Stimulated activated CD4-positive, alpha-beta T cell treated with anti-CD3 and anti-CD28 coated beads, TNF-alpha, amount 100 ng/mL, for 1 hour (primary cell): ENCODE results near the gene ACY1.
"Not testable (repeated sequence)": the region's sequence is repeated elsewhere in the genome, so short reads cannot be mapped to it uniquely, and the experiment has no call there.

Experiments used
- DNase-seq, 3 donors: peaks; one replicate each; pipeline ENCODE4 v3.0.0-alpha.2; 2020; ENCODE audit warnings: low read depth in 3 of 3, low spot score in 1 of 3

Gene ACY1

DNA sequence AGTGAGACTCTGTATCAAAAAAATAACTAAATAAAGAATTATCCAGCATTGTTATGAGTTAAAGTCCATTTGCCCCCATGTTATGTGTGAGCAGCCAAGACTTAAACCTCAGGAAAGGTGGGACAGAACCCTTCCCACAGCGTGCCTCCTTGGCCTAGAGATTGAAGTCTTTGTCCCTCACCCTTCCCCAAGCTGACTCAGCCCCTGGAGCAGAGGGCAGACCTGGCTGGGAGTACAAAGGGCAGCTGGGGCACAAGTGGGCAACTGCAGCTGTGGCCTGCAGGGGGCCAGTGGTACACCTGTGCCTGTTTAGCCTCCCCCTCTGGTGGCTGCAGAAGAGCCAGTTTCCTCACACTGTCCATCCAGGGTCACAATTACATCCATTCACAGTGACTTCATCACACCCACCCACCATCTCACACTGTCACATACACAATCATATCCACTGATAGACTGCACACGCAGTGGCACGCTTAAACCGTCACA is 940 bp upstream of the ACY1 start:
- DNase-seq = no peak

DNA sequence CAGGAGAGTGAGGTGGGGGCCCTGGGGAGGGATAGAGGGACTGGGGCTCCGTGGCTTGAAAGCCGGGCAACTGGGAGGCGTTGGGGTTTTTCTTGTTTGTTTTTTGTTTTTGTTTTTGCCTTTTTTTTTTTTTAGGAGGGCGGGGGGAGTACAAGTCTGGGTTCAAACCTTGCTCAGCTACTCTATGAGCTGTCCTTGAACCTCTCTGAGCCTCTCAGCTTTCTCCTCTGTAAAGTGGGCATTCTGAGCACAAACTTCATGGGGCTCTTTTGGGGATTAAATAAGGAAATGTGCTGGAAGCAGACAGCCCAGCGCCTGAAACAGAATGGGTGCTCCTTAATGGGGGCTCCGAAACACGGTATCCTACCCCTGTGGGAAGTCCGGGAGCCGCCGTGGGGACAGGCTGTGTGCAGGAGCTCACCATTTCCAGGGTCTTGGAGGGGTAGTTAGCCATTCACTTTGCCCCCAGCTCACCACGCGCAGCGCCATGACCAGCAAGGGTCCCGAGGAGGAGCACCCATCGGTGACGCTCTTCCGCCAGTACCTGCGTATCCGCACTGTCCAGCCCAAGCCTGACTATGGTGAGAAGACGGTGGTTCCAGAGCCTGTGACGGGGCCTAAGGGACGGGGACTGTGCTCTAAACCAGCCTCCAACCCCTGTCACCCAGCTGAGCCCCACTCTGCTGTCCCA is 388 bp downstream of the ACY1 start:
- DNase-seq = no peak

DNA sequence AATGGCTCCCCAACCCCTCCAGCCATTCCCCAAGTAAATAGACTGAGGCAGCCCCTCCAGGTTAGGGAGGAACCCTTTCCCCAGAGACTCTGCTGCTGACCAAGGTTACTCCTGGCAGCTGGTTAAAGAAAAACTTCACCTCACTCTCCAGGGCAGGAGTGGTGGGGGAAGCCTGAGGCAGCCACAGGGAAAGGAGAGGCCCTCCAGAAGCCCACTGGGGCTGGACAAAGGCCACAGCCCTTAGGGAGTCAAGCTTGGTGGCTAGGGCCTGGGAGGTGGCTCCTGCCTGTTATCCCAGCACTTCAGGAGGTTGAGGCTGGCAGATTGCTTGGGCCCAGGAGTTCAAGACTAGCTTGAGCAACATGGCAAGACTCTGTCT is 923 bp downstream of the ACY1 start:
- DNase-seq = no peak

DNA sequence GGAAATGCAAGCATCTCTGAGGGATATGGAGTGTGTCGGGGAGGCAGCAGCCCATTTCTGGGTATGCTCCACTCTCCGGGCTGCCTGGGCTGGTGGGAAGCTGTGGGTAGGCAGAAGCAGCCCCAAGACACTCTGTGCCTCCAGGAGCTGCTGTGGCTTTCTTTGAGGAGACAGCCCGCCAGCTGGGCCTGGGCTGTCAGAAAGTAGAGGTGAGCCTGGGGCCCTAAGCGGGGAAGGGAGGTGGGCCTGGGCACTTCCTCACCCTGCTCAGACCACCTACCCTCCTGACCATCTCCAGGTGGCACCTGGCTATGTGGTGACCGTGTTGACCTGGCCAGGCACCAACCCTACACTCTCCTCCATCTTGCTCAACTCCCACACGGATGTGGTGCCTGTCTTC is 1.7 kb downstream of the ACY1 start:
- no peak for DNase-seq

DNA sequence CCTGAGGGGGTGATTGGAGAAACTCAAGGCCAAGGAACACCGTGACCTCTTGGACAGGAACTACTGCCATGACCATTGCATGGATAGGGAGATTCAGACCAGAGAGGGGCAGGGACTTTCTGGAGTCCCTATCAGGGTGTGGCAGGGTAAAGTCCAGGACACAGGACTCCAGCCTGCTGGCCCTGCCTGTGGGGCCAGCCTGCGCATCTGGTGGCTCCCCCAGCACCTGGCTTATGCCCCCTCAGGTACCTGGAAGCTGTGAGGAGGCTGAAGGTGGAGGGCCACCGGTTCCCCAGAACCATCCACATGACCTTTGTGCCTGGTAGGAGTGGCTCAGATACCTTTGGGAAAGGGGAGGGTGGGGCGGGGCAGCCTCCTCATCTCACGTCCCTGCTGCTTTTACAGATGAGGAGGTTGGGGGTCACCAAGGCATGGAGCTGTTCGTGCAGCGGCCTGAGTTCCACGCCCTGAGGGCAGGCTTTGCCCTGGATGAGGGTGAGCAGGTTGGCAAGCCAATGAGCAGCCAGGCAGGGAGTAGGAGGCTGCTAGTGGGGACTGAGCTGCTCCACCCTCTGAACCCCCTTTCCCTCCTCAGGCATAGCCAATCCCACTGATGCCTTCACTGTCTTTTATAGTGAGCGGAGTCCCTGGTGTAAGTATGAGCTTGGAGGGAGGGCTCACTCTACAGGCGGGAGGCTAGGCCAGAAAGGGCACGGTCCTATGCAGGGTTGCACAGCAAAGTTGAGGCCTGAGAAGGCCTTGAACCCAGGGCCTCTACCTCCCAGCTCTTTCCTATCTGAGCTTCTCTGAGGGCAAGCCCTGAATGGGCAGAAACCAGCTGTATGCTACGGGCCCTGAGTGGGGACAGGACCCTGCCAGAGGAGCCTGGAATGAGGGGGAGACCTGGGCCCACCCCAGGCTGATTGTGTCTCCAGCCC is 2.9 kb downstream of the ACY1 start:
- no peak for DNase-seq

DNA sequence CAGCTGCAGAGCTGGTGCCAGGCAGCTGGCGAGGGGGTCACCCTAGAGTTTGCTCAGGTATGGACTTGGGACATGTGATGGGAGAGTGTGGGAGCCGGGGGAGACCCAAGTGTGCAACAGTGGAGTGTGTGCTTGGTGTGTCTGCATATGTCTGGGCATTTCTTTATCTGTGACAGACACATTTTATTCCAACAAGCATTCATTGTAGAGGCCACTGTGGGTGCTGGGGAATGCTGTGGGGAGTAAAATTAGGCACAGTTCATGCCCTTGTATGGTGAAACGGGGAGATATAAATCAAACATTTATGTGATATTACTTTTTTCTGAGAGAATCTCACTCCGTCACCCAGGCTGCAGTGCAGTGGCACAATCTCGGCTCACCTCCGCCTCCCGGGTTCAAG is 4.2 kb downstream of the ACY1 start:
- no peak for DNase-seq

DNA sequence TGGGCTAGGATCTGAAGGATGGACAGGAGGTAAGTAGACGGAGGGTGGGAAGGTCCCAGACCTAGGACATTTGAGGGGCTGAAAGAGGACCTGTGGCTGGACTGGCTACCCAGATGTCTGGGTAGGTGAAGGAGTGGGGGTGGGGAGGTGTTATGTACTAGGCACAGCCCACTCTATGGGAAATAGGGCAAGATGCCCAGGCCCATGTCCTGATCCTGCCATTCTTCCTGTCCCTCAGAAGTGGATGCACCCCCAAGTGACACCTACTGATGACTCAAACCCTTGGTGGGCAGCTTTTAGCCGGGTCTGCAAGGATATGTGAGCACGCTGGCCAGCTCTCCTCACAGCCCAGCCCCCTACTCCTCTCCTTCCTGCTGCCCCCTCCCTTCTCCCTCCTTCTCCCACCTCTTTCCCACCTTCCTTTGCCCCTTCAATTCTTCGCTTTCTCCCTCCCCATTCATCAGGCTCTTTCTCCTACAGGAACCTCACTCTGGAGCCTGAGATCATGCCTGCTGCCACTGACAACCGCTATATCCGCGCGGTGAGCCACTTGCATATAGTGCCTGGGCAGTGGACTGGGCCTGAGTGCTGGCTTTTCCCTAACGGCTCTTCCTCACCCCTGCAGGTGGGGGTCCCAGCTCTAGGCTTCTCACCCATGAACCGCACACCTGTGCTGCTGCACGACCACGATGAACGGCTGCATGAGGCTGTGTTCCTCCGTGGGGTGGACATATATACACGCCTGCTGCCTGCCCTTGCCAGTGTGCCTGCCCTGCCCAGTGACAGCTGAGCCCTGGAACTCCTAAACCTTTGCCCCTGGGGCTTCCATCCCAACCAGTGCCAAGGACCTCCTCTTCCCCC is 5.2 kb downstream of the ACY1 start:
- DNase-seq = no peak

DNA sequence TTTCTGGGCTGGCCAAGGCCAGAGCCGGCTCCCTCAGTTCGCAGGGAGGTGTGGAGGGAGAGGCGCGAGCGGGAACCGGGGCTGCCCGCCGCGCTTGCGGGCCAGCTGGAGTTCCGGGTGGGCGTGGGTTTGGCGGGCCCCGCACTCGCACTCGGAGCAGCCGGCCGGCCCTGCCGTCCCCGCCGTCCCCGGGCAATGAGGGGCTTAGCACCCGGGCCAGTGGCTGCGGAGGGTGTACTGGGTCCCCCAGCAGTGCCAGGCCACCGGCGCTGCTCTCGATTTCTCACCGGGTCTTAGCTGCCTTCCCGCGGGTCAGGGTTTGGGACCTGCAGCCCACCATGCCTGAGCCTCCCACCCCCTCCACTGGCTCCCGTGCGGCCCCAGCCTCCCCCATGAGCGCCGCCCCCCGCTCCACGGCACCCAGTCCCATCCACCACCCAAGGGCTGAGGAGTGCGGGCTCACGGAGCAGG is 7.2 kb downstream of the ACY1 start:
- not testable (repeated sequence) for DNase-seq

DNA sequence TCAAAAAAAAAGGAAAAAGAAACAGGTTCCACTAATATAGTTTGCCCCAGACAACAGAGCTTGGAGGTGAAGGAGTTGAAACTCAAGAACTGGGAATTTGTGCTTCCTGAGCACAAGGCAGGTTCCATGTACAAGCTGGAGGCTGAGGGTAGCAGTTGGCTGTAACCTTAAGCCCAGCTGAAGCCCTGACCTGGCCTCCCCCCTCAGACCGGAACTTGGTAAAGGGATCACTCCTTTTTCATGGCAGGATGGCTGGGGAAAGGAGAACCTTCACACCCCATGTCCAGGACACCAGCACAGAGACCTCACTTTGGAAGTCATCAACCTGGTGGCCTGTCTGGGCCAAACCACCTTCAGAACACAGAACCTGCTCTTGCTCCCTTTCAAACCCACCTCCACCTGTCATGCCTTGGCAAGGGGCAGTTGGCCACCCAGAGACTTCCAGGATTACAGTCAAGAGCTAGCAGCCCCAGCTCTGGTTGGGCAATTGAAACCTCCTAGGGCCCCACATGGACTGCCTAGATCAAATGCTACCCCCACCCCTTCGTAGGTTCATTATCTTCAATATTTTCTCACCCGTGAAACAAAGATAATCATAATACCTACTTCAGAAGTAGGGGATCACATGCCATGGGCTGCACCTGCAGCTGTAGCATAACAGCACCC is 8.8 kb downstream of the ACY1 start:
- no peak for DNase-seq

DNA sequence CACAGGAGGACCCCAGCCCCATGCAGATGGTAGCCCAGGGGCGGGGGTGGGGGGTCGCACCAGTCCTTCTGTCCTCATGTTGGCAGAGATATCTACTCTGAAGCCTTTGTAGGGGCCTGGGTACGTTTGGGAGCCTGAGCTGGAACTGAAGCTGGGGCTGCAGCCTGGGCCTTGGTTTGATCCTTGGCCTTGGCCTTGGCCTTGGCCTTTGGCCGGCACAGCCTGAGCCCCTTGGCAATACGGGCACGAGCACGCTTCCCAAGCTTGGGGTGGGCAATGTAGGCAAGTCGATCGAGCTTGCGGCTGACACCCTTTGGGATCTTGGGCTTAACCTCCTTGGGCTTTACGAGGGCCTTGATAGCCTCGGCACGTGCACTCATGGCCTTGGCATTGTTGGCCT is 10.3 kb downstream of the ACY1 start:
- DNase-seq = not testable (repeated sequence)

DNA sequence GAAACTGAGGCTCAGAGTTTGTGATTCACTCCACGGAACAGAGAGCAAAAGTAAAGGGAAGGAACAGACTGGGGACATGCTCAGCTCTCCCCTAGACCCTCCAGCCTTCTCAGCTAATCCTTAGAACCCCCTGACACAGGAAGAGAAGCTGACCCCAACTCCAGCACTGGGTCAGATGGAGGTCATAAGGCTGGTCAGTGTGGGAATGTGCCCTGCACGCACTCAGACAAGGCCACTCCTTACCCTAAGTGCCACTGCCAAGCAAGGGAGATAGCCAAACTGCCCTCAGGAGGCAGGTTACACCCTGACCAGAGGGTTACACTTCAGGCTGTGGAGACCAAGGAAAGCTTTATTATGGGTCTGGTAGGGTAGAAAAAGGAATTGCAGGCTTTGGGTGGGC is 11.2 kb downstream of the ACY1 start:
- no peak for DNase-seq

DNA sequence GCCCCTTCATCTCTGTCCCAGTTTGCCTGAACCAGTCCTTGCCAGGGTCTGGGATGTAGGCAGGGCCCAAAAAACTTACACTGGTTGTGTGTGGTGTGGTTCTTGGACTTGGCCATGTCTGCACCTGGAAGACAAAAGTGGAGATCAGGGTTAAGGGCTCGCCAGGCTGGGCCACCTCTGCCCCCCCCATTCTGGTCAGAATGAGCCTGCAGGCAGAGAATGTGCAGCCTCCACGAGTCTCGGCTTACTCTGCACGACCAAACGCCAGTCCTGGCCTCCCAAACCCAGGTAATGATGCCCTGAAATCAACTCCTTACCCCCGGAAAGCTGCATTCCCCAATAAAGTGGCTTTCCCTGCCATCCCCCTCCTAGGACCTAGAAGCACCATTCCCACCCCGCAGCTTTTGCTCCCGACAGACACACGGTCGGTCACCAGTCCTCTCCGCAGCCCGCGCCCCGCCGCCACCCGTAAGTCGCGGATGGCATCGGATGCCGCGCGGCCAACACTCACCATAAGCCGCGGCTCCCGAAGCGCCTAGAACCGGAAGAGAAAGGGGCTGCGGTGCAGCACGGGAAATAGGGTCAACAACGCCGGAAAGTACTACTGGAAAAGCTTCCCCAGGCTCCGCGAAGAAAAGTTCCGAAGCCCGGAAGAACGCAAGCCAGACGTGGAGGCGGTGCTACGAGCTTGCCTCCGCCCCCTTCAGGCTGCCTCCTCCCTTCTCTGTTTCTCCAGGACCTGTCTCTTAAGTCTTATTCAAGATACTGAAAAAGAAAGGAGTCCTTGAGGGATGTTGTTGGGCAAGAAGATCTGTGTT is 12.2 kb downstream of the ACY1 start, which contains the start of gene RPL29:
TSS of gene RPL29 (minus strand) at position 550 of the 818 bp plus-strand sequence. CDS start at position 116, 434 bp downstream.
- peak; percentile 79 to 84 (median 83) for DNase-seq

DNA sequence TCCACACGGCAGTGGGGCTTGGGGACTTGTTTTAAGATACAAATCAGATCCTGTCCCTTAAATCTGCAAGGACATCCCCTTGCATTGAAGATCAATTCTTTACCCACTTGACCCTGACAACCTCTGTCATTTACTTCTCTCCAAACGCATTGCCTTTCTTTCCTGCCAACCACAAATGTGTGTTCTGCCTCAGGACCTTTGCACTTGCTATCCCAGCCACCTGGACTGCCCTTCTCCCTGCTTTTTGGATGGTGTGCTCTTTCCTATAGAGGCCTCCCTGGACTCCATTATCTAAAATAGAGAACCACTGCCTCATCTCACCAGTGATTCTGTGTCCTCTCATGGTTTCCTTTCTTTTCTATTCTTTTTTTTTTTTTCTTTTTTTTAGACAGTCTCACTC is 13.8 kb downstream of the ACY1 start:
- no peak for DNase-seq

DNA sequence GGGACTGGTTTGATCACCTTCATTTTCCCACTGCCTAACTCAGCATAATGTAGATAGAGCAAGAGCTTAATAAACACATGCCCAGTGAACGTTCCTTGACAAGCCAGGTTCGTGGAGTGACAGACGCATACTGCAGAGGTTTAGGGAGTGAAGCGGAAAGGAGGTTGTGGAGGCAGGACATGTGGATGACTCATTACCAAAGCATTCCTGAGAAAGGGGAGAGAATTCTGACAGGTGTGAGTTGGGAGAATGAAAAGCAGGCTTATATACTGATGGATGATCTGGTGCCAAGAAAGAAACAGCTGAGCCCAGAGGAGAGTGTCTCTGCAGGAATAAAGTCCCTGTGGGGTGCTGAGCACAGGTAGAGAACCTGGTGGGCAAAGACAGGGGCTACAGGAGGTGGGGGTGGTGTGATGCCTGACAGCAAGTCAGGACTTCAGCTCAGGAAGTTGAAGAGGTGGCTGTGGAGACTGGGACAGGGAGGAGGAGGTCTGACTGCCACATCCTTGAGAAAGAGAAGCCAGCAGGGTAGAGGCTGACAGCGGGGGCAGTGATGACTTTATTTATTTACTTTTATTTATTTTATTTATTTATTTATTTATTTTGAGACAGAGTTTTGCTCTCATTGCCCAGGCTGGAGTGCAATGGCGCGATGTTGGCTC is 14.7 kb downstream of the ACY1 start:
- DNase-seq = no peak

DNA sequence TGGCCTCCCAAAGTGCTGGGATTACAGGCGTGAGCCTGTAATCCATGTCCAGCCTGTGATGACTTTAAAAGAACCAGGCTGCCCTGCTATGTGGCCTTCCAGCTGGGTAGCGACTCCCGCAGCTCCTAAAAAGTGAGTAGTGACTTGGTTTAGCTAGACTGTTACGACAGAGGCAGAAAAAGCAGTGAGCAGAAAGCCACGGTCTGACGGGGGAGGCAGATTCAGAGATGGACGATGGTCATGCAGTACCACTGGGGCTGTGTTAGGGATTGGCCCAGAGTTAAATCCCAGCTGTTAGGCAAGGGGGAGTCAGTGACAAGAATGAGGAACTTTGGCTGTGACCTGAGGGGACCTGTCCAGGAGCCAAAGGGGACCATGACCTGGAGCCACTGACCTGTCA is 15.4 kb downstream of the ACY1 start:
- DNase-seq = no peak

DNA sequence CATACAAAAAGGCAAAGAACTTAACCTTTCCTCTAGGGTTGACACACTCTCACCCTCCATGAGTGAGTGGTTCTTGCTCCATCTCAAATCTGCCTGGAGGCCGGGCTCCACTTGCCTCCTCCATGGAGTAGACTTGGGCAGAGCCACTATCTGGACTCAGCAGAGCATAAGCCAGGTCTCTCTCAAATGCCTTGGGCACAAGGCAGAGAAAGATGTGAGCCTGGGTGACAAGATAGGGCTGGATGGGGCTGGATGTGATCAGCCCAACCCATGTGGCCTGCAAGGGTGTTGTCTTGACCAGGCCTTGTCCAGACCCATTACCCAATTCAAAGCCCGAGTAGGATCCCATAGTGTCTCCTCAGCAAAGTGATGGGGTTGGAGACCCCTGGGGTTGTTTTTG is 16.5 kb downstream of the ACY1 start:
- DNase-seq = no peak

DNA sequence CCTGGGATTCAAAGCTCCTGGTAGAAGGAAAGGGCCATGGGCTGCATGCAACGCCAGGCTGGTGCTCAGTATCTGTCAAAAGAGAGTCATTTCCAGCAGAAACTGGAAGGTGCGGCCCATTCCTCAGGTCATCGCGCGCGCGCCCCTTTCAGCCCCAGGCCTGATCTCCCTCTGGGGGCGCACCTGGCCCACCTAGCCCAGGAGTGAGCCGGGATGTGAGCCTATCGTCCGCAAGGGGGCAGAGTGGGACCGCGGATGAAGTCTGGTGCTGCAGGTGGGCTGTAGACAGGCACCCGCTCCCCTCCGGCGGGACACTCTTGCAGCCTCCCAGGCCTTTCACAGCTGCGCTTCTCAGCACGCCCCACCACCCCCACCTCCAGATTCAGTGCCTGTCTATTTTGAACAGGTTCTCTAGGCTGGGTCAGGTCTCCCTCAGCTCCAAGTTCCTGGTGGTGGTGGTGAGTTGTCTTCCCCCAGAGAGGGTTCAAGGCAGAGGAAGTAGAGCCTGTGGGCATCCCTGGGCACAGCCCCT is 18.2 kb downstream of the ACY1 start:
- DNase-seq = peak; percentile 57 to 75 (median 68)

DNA sequence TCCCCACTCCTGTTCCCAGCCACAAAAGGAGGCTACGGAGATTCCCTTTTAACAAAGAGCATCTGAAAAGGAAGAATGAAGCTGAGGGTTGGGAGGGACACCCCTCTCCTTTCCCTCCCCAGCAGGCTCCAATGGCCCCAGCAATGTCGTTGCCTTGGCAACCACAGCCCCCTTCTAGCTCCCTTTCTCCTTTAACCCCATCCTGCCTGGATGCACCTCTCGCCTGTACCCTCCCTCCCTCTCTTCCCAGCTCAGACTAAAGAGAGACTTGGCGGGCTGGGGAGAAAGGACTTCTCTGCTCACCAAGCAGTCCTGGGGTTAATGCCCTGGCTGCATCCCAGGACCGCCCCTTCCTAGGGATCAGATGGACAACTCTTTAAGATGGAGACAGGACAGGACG is 19.4 kb downstream of the ACY1 start:
- DNase-seq = no peak
